HG02943 (cell line): ENCODE results near the gene REXO1.
"Not testable (repeated sequence)": the region's sequence is repeated elsewhere in the genome, so short reads cannot be mapped to it uniquely, and the experiment has no call there.

Experiments
- ATAC-seq: cut with Tn5 transposase; IDR thresholded peaks from one replicate; pipeline ENCODE4 v1.9.1; 2021; ENCODE audit warnings: mild to moderate bottlenecking, low read depth, moderate library complexity; ENCODE audit not compliant: unreplicated experiment

The REXO1 gene

GRCh38 chr19:1877280-1877660 lies 29.0 kb upstream of the REXO1 start:
- not testable (repeated sequence) for ATAC-seq

- ATAC-seq: peak; percentile 24
Measured at GRCh38 chr19:1876496-1877279, 28.4 kb upstream of the REXO1 start.

GRCh38 chr19:1875646-1876495 lies 27.6 kb upstream of the REXO1 start:
- peak; percentile 72 for ATAC-seq

GRCh38 chr19:1875265-1875645 lies 27.0 kb upstream of the REXO1 start:
- ATAC-seq: not testable (repeated sequence)

GRCh38 chr19:1874554-1875185 lies 26.4 kb upstream of the REXO1 start:
- no peak for ATAC-seq

- no peak for ATAC-seq
Measured at GRCh38 chr19:1873524-1874473, 25.5 kb upstream of the REXO1 start.

GRCh38 chr19:1872807-1873523 lies 24.7 kb upstream of the REXO1 start:
- ATAC-seq: no peak

GRCh38 chr19:1871630-1872029 lies 23.3 kb upstream of the REXO1 start:
- no peak for ATAC-seq

- no peak for ATAC-seq
Measured at GRCh38 chr19:1871140-1871597, 22.9 kb upstream of the REXO1 start.

- no peak for ATAC-seq
Measured at GRCh38 chr19:1868971-1869370, 20.7 kb upstream of the REXO1 start.

- no peak for ATAC-seq
Measured at GRCh38 chr19:1867349-1867724, 19.1 kb upstream of the REXO1 start.

GRCh38 chr19:1866693-1867348 lies 18.5 kb upstream of the REXO1 start:
- no peak for ATAC-seq

GRCh38 chr19:1865172-1866010 lies 17.1 kb upstream of the REXO1 start:
- ATAC-seq: no peak

- no peak for ATAC-seq
Measured at GRCh38 chr19:1864480-1865171, 16.3 kb upstream of the REXO1 start.

GRCh38 chr19:1863638-1864479 lies 15.6 kb upstream of the REXO1 start:
- ATAC-seq: peak; percentile 51

- peak; percentile 1 for ATAC-seq
Measured at GRCh38 chr19:1863328-1863637, 15.0 kb upstream of the REXO1 start, which contains the start of gene KLF16. TSS of gene KLF16 (minus strand) at chr19:1863579. CDS start at chr19:1863497, 82 bp downstream.
